ENCODE measurements around the gene COIL.
"Not testable (repeated sequence)": the region's sequence is repeated elsewhere in the genome, so short reads cannot be mapped to it uniquely, and the experiment has no call there.

Gene COIL, protein sequence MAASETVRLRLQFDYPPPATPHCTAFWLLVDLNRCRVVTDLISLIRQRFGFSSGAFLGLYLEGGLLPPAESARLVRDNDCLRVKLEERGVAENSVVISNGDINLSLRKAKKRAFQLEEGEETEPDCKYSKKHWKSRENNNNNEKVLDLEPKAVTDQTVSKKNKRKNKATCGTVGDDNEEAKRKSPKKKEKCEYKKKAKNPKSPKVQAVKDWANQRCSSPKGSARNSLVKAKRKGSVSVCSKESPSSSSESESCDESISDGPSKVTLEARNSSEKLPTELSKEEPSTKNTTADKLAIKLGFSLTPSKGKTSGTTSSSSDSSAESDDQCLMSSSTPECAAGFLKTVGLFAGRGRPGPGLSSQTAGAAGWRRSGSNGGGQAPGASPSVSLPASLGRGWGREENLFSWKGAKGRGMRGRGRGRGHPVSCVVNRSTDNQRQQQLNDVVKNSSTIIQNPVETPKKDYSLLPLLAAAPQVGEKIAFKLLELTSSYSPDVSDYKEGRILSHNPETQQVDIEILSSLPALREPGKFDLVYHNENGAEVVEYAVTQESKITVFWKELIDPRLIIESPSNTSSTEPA

DNA sequence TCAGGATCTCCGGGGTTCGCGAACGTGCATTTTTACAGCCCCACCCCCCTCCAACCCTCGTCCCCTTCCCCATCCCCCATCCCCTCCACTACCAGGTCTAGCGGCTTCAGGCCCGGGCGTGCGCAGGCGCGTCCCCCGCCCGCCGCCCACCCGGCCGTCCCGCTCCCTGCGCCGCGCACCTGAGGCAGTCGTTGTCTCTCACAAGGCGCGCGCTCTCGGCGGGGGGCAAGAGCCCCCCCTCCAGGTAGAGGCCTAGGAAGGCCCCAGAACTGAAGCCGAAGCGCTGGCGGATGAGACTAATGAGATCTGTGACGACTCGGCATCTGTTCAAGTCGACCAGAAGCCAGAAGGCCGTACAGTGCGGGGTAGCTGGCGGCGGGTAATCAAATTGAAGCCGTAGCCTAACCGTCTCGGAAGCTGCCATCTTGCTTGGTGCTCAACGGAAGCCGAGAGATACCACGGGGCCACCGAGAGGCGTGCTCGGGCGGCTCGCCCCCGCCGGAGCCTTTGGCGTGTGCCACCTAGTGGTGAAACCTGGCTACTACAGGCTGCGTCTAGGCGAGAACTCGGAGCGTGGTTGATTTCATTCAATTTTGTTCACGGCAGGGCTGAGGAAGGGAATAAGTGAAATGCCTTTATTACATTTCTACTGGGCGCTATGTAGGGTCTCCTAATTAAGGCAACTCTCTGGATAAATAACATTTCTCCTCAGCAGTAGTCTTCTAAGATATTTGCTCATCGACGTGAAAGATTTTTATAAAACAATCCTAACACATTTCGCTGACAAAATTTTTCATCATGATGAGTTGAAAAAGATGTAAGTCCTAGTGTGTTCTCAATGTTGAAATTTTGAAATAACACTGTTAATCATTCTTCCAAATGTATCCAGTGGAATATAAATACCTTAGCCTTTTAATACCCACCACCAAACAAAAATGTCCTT, at the start of gene COIL:
TSS of gene COIL (minus strand) at position 455 of the 943 bp plus-strand sequence. CDS start at position 424, 31 bp downstream.
- DNase-seq (ENCODE audit: low read depth in 2 of 2): peak; percentile 89 to 94

DNA sequence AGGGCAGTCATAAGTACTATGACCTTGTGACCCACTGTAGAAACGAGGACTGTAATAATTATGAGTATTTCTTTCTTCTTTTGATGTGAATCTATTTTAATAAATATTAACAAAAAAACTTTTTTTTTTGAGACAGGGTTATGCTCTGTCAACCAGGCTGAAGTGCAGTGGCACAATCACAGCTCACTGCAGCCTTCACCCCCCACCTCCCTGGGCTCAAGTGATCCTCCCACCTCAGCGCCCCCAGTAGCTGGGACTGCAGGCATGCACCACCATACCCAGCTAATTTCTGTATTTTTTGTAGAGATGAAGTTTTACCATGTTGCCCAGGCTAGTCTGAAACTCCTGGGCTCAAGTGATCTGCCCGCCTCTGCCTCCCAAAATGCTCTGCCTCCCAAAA, 49.6 kb upstream of the COIL start:
- no peak for DNase-seq (ENCODE audit: low read depth in 2 of 2)

DNA sequence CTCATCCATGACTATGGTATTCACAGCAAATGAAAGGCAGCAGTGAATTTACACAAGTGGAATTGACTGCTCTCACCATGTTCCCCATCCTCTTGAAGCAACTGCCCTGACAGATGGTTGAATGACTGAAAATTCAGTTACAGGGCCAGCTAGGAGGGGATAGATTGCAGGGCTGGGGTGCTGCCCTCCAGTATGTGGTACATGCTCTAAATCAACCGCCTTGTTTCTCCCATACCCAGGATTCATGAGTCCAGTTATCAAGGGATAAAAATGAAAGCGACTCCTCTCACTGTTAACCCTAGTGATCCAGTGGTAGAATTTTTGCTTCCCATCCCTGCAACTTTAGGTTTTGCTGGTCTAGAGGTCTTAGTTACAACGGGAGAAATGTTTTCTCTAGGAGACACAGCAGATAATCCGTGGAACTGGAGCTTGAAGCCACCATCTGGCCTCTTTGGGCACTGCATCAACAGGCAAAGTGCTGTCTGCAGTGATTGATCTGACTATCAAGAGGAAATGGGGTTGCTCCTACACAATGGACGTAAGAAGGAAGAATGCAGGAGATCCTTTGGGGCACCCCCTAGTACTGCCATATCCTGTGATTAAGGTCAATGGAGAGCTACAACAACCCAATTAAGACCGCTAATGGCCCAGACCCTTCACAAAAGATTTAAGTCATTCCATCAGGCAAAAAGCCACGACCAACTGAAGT, 49.0 kb upstream of the COIL start:
- peak in 1 of 2 donors; percentile 15 for DNase-seq (ENCODE audit: low read depth in 2 of 2)

DNA sequence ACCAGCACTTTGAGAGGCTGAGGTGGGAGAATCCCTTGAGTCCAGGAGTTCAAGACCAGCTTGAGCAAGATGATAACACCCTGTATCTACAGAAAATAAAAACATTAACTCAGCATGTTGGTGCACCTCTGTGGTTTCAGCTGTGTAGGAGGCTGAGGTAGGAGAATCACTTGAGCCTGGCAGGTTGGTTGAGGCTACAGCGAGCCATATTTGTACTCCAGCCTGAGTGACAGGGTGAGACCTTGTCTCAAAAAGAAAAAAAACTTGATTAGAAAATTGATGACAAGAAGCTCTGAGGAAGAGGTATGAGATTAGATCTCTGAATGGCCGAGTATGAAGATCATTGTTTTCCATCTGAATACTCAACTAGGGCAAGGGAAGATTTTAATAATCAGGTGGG, 48.1 kb upstream of the COIL start:
- no peak for DNase-seq (ENCODE audit: low read depth in 2 of 2)

DNA sequence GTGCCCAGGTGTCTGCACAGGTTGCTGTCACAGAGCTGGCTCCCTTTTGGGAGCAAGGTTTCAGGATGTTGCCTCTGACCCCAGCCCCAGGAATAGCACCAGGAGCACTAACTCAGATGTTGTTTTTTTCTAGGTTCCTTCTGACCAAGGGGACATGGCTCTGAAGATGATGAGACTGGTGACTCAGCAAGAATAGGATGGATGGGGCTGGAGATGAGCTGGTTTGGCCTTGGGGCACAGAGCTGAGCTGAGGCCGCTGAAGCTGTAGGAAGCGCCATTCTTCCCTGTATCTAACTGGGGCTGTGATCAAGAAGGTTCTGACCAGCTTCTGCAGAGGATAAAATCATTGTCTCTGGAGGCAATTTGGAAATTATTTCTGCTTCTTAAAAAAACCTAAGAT, 45.2 kb upstream of the COIL start:
- DNase-seq (ENCODE audit: low read depth in 2 of 2): no peak

DNA sequence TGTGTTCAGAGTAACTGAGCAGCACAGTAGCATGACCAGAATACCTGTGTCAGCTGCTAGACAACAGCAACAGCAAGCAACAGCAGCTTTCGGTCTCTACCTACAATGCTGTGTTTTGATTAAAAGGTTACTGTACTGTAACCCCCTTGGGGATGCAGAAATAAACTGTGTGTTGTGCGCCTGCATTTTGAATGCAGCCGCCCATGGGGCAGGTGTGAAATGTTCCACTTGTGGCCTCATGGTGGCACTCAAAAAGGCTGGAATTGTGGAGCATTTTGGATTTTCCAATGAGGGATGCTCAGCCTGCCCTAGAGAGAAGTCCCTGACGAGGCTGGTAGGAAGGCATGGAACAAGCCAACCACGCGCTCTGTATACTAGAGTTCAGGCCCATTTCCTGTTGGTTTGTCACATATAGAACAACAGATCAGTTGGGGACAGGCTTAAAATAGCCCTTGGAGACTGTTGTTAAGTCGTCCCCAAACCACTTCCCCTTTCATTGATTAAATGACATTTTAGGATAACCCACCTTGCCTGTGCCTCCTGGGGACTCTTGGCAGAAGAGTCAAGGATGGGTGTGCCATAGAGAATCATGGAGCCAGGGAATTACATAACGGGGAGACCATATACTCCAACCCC, 44.2 kb upstream of the COIL start:
- DNase-seq (ENCODE audit: low read depth in 2 of 2): no peak

DNA sequence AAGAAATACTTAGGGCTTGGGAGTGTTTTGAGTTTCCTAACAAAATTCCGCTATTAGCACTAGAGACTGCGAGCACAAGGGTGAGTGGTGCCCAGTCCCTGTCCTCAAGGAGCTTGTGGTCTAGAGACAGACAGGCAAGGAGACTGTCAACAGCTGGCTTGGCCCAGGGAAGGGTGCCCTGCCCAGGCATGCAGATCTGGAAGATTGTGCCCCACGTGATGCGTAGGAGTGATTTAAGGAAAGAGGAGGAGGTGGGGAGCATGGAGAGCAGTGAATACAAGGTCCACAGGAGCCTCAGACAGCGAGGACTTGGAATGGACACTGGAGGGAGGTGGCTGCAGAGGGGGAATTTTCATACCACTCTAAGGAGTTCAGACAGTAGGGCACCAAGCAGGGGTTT, 42.1 kb upstream of the COIL start:
- no peak for DNase-seq (ENCODE audit: low read depth in 2 of 2)

DNA sequence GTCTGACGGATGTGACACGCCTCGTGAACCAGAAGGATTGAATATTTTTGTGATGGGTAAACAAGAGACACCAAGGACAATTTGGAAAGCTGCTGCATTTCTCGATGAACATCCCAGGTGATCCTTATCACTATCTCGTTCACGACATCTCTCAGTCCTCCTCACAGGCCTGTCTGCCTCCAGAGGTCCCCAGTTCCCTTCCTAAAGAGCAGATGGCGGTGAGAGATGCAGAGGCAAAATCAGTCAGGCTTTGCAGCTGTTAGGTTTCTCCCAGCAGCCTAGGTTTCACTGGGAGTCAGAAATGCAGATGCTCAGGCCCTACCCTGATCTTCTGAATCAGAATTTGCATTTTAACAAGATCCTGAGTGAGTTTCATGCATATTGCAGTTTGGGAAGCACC, 40.7 kb upstream of the COIL start:
- no peak for DNase-seq (ENCODE audit: low read depth in 2 of 2)

DNA sequence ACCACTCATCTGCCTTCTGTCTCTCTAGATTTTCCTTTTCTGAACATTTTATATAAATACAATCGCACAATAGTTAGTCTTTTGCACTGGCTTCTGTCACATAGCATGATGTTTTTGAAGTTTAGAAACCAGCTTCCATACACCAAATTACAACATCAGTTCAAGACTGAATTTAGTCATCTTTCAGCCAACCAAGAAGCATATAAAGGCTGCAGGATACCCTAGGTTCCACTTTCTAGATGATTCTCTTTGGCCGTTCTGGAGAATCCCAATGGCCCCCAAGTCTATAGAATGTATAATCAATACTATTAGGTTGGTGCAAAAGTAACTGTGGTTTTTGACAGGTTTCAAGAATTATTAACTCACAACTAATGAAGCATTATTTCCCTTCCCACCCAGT, 36.5 kb upstream of the COIL start:
- DNase-seq (ENCODE audit: low read depth in 2 of 2): no peak

DNA sequence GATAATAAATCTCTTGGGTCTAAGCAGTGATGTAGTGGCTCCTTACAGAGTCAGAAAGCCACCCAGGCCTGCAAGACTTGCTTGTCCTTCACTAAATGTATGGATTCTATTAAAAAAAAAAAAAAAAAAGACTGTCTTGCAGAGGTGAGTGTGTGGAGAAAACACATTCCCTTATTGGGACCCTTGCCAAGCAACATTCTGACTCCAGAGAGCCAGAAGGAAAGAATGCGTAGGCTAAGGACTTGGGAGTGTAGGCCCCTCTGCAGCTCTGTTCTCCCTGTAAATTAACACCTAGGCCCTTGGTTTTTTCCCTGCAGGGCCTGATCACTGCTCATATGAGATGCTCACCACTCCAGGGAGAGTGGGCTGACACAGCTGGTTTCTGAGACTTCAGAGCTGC, 34.9 kb upstream of the COIL start:
- no peak for DNase-seq (ENCODE audit: low read depth in 2 of 2)

DNA sequence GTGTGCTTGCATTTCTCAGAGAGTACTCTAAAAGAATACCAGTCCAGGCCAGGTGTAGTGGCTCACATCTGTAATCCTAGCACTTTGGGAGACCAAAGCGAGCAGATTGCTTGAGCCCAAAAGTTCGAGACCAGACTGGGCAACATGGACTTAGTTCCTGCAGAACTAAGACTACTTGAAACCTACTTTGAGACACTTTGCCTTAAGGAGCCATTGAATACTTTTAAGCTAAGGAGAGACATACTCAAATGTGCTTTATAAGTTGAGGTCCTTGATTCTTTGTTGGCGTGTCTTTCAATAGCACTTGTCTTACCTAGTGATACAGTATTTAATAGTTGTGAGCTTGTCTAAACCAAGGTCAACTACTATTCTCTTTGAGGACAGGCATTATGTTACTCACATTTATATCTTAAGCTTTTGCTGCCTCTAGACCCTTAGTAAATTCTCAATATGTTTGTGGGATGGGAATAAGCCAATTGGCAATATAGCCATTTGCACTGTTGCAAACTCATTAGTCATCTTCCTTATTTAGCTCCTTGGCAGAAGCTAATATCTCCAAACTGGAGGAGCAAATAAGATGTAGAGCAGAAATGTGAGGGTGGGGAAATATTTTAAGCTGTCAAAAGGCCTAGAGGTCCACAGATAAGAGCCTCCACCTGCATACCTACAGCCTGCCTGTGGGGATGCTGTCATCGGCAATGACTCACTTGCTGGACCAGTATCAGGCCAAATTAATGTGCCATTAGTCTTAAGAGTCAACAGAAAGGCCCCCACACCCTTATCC, 33.4 kb upstream of the COIL start:
- no peak for DNase-seq (ENCODE audit: low read depth in 2 of 2)

DNA sequence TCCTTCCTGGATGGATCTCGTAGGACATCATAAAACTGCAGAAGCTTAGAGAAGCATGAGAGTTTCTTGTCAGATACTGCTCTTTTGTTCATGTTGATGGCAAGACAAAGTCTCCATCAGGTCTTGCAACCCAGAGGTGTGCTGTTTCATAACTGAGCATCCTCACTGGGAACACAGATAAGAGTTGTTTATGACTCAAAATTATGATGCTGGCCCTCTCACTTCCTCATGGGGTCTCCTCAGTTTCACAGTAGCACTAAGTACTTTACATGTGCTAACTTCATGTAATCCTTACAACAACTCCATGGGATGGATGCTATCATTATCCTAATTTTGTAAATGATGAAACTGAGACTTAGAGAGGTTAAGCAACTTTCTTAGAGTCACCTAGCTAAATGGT, 31.5 kb upstream of the COIL start:
- no peak for DNase-seq (ENCODE audit: low read depth in 2 of 2)

DNA sequence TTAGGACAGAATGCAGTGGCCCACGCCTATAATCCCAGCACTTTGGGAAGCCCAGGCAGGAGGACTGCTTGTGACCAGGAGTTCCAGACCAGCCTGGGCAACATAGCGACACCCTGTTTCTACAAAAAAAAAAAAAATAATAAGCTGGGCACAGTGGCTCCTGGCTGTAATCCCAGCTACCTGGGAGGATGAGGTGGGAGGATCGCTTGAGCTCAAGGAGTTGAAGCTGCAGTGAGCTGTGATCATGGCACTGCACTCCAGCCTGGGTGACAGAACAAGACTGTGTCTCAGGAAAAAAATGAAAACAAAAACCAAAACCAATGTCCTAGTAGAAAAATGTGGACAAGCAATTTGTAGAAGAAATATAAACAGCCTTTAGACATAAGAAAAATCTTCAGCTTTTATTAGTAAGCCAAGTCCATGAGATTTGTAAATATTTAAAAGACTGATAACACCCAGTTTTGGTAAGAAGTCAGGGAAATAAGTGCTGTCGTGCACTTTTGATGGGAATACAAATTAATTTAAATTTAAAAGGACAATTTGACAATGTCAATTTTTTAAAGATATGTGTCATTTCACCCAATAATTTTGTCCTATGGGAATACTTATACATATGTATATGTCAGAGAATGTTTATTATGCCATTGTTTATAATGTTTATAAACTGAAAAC, 28.2 kb upstream of the COIL start:
- no peak for DNase-seq (ENCODE audit: low read depth in 2 of 2)

DNA sequence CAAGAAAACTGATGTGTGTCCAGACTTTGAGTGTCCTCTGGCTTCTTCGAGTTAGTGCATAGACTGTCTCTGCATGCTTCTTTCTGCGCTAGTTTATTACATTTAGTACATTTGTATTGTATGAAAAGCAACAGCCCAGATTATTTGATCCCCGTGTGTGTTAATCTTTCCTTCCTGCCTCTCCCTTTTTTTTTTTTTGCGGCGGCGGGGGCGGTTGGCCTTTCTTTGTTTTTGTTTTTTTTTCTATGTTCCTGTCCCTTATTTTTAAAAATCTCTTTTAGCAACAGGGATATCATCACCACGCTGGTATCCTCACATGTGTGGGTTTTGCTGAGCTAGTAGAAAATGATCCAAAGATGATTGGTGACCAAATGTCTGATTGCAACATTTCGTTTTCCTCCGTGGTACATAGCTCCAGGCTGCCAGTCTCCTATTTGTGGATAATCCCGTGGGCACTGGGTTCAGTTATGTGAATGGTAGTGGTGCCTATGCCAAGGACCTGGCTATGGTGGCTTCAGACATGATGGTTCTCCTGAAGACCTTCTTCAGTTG, 26.5 kb upstream of the COIL start:
- DNase-seq (ENCODE audit: low read depth in 2 of 2): no peak

DNA sequence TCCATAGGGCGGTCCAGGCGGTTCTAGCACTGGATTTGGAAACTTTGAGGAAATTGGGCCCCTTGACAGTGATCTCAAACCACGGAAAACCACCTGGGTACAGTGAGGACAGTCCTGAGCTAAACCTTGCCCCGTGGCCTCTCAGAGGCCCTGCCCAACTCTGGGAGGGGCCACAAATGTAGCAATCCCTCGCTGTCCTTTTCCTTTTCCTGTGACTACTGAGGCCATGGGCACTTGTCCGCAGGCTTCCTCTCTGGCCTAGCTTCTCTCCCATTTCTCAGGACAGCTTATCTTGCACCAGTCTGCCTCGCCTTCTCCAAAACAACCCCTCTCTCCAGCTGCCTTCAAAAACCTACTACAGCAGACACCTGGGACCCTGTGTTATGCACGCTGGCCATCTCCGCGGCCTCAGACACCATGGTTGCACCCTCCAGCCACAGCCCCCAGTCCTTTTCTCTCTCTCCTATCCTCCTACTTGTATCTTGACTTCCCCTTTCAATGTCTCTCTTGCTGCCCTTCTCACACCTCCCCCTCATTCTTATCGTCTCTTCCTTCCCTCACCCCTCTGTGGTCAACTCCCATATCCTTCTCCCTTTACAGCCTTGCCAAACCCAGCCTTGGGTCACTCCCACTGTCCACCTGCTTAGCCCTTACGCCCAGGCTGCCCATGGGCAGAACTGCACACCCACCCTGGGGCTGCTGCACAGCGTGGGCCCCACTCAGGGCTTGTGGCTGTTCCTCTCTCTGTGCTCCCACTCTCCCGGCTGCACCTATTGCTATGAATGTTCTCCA, 24.7 kb upstream of the COIL start:
- no peak for DNase-seq (ENCODE audit: low read depth in 2 of 2)

DNA sequence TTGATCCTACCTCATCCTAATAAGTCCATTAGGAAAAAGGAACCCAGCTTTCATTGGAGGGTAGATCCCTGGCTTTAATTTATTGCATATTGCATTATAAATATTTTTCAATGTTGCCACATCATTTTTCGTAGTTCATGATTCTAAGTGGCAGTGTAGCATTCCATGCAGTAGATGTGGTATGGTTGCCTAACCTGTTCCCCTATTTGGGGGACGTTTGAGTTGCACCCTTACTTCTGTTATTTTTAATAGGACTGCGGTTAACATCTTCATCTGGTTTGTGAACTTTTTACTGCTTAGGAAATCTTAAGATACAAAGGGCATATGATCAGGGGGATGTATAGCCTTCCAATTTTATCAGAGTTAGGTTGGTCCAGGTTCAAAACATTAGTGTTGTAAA, 22.5 kb upstream of the COIL start:
- no peak for DNase-seq (ENCODE audit: low read depth in 2 of 2)

DNA sequence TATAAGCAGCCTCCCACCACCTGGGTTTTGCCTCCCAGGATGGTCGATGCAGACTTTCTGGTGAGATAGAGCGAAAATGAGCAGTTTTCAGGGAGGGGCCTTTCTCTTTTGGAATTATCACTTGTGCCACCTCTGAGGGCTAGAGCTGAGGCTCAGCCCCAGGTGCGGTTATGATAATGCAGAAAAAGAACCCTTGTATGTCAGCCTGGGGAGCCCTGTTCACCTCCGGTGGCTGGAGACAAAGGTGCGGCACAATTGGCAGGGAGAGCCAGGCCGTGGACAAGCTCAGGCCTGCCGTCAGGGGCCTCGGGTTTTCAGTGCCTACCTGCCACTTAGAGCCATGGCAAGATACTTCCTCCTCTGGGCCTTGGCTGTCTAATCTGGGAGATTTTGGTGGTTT, 21.5 kb upstream of the COIL start:
- no peak for DNase-seq (ENCODE audit: low read depth in 2 of 2)

DNA sequence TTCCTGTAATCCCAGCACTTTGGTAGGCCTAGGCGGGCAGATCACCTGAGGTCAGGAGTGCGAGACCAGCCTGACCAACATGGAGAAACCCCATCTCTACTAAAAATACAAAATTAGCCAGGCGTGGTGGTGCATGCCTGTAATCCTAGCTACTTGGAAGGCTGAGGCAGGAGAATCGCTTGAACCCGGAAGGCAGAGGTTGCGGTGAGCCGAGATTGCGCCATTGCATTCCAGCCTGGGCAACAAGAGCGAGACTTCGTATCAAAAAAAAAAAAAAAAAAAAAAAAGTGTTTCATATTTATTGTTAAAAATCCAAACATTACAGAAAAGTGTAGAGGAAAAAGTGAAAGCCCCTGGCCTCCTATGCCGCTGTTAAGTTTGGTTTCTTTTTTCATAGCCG, 19.7 kb upstream of the COIL start:
- not testable (repeated sequence) for DNase-seq (ENCODE audit: low read depth in 2 of 2)

DNA sequence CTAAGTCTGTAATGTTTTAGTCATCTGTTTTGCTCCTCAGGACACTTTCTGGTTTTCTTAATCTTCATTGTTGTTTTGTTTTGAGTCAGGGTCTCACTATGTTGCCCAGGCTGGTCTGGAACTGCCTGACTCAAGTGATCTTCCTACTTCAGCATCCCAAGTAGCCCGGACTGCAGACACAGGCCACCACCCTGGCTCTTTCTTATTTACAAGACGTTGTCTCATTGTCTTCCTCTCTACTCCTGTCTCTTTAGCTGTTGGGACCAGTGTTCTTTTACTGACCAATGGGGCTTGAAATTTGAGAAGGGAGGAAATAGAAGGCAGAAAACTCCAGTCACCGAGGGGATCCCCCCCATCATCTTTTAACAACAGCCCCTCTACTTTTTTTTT, 18.2 kb upstream of the COIL start:
- DNase-seq (ENCODE audit: low read depth in 2 of 2): no peak

All from stimulated activated CD8-positive, alpha-beta memory T cell treated with anti-CD3 and anti-CD28 coated beads, Interleukin-7, amount 100 ng/mL, for 1 hour (primary cell).